HUES64 (cell line): ENCODE data around the gene UBE2C.

ENCODE experiments used
- H3K27ac ChIP-seq: 2 replicates; pipeline ENCODE4 v1.7.0; 2013; ENCODE audit warnings: low read depth, low read length, inconsistent platforms
- H3K27me3 ChIP-seq: 2 replicates; pipeline ENCODE4 v1.6.1; 2013; ENCODE audit warnings: mild to moderate bottlenecking, low read length; ENCODE audit not compliant: insufficient read depth
- H3K36me3 ChIP-seq: 2 replicates; pipeline ENCODE4 v1.6.1; 2013; ENCODE audit warnings: mild to moderate bottlenecking, low read length; ENCODE audit not compliant: insufficient read depth
- H3K4me1 ChIP-seq: 2 replicates; pipeline ENCODE4 v1.6.1; 2013; ENCODE audit warnings: mild to moderate bottlenecking, low read length, moderate library complexity; ENCODE audit not compliant: insufficient read depth
- H3K4me3 ChIP-seq: 2 replicates; pipeline ENCODE4 v1.5.1; 2013; ENCODE audit warnings: mild to moderate bottlenecking, low read length, moderate library complexity
- H3K9ac ChIP-seq: 2 replicates; pipeline ENCODE4 v1.6.1; 2013; ENCODE audit warnings: mild to moderate bottlenecking, low read depth, low read length
- H3K9me3 ChIP-seq: 2 replicates; pipeline ENCODE4 v1.6.1; 2013; ENCODE audit warnings: low read depth, low read length; ENCODE audit not compliant: insufficient read depth
- WGBS: fragments of 150-250, 120-280 bp; methylation state at CpG from one replicate; pipeline ENCODE4 v1.1.7; 2013; ENCODE audit warnings: missing lambda C conversion rate; 5-methylcytosine and 5-hydroxymethylcytosine counted together

Gene UBE2C

GRCh38 chr20:45848969-45849582 is 36.6 kb downstream of the UBE2C start:
- WGBS = 95% methylated on average over 8 of the region's 8 CpGs
- H3K27ac ChIP-seq = no peak overlapping the region
- no peak overlapping the region for H3K9ac ChIP-seq
- peaks cover 10% of the 10 kb centered on the region for H3K4me1 ChIP-seq
- no peaks in the 10 kb centered on the region for H3K9me3 ChIP-seq
- no peaks in the 10 kb centered on the region for H3K27me3 ChIP-seq
- H3K4me3 ChIP-seq = no peak overlapping the region
- H3K36me3 ChIP-seq = peaks cover 32% of the 10 kb centered on the region

- Histone ChIP-seq H3K4me3 (no peak overlapping the region), H3K4me1 (peaks cover 20% of the 10 kb centered on the region), H3K9ac (no peak overlapping the region), H3K36me3 (peaks cover 23% of the 10 kb centered on the region), H3K9me3 (no peaks in the 10 kb centered on the region), H3K27ac (no peak overlapping the region), H3K27me3 (no peaks in the 10 kb centered on the region)
- 96% methylated on average over 2 of the region's 2 CpGs for WGBS
Observed at GRCh38 chr20:45850238-45850637, 37.8 kb downstream of the UBE2C start.

DNA sequence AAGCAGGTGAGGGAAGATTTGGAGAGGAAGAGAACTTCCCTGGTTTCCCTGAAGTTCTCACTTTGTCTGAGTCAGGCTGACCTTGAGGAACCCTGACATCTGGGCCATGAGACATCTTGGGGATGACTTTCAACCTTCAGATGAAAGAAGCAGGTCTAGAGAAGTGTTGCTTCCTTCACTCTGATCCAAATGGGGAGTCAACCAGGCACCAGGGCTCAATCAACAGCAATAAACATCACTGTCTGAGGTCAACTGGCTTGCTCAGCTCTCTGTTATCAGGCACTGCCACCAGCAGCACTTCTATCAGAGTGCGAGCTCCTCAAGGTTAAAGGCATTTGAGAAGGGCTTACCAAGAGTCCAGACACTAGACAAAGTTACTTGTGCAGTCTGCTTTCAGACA is 38.5 kb downstream of the UBE2C start:
- H3K9ac ChIP-seq = no peak overlapping the region
- WGBS = 92% methylated on average over 1 of the region's 1 CpG
- H3K4me3 ChIP-seq = no peak overlapping the region
- peaks cover 20% of the 10 kb centered on the region for H3K4me1 ChIP-seq
- H3K27me3 ChIP-seq = no peaks in the 10 kb centered on the region
- H3K36me3 ChIP-seq = peaks cover 17% of the 10 kb centered on the region
- H3K27ac ChIP-seq = no peak overlapping the region
- no peaks in the 10 kb centered on the region for H3K9me3 ChIP-seq

GRCh38 chr20:45851501-45851900 is 39.1 kb downstream of the UBE2C start:
- Histone ChIP-seq H3K27ac (no peak overlapping the region), H3K4me1 (peaks cover 20% of the 10 kb centered on the region), H3K27me3 (no peaks in the 10 kb centered on the region), H3K4me3 (no peak overlapping the region), H3K9me3 (no peaks in the 10 kb centered on the region), H3K9ac (no peak overlapping the region), H3K36me3 (peaks cover 11% of the 10 kb centered on the region)

- no peaks in the 10 kb centered on the region for H3K9me3 ChIP-seq
- H3K27me3 ChIP-seq = no peaks in the 10 kb centered on the region
- H3K36me3 ChIP-seq = peaks cover 10% of the 10 kb centered on the region; the same call in 1 of the 2 replicates
- H3K27ac ChIP-seq = no peak overlapping the region; the same call in 1 of the 2 replicates
- H3K4me1 ChIP-seq = peaks cover 20% of the 10 kb centered on the region
- no peak overlapping the region for H3K9ac ChIP-seq
- 95% methylated on average over 6 of the region's 6 CpGs for WGBS
- H3K4me3 ChIP-seq = no peak overlapping the region
Observed at GRCh38 chr20:45852326-45852725, 39.9 kb downstream of the UBE2C start.

GRCh38 chr20:45853484-45853883 is 41.0 kb downstream of the UBE2C start:
- H3K27me3 ChIP-seq = no peaks in the 10 kb centered on the region
- peak overlapping the region; percentile 50 for H3K9ac ChIP-seq
- peak overlapping the region; percentile 92 for H3K27ac ChIP-seq
- H3K9me3 ChIP-seq = no peaks in the 10 kb centered on the region
- WGBS = 29% methylated on average over 1 of the region's 2 CpGs
- H3K4me1 ChIP-seq = peaks cover 26% of the 10 kb centered on the region
- H3K36me3 ChIP-seq = peaks cover 7% of the 10 kb centered on the region; the same call in 1 of the 2 replicates
- H3K4me3 ChIP-seq = peak overlapping the region; percentile 30

GRCh38 chr20:45857114-45857881 is 44.9 kb downstream of the UBE2C start, which contains the start of the genes ACOT8 and ZSWIM3:
ACOT8 (minus strand) TSS chr20:45857392; CDS start chr20:45857315, 77 bp downstream.
ZSWIM3 (plus strand) TSS chr20:45857614; CDS start chr20:45857826, 212 bp downstream.
- H3K4me1 ChIP-seq = peaks cover 28% of the 10 kb centered on the region
- peak within 1 kb of the TSS; percentile 80 for H3K27ac ChIP-seq
- no peaks in the 10 kb centered on the region for H3K9me3 ChIP-seq
- peak within 1 kb of the TSS; percentile 89 for H3K4me3 ChIP-seq
- WGBS = 1% methylated on average over 33 of the region's 36 CpGs
- no peaks in the 10 kb centered on the region for H3K27me3 ChIP-seq
- peak within 1 kb of the TSS; percentile 68 for H3K9ac ChIP-seq
- no peaks in the 10 kb centered on the region for H3K36me3 ChIP-seq

DNA sequence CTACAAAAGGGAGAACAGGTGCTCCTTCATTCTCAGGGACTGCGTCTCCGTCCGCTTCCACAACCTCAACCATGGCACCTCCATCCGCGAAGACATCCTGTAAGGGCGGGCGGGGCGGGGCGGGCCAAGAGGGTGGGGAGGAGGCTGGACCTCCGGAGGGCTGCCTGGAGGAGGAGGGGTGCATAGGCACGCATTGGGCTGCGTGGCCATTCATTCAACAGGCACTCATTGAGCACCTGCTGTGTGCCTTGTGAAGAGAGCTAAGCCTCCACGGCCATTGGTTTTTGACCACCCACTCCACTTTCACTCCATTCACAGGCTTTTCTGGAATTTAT is 45.4 kb downstream of the UBE2C start:
- peaks cover 28% of the 10 kb centered on the region for H3K4me1 ChIP-seq
- H3K27ac ChIP-seq = peak overlapping the region; percentile 80
- no peaks in the 10 kb centered on the region for H3K36me3 ChIP-seq
- H3K9me3 ChIP-seq = no peaks in the 10 kb centered on the region
- H3K4me3 ChIP-seq = peak overlapping the region; percentile 89
- 1% methylated on average over 13 of the region's 13 CpGs for WGBS
- no peaks in the 10 kb centered on the region for H3K27me3 ChIP-seq
- H3K9ac ChIP-seq = 0 out of 2 replicates have a peak overlapping the region, but pooled peaks have one; percentile 12

DNA sequence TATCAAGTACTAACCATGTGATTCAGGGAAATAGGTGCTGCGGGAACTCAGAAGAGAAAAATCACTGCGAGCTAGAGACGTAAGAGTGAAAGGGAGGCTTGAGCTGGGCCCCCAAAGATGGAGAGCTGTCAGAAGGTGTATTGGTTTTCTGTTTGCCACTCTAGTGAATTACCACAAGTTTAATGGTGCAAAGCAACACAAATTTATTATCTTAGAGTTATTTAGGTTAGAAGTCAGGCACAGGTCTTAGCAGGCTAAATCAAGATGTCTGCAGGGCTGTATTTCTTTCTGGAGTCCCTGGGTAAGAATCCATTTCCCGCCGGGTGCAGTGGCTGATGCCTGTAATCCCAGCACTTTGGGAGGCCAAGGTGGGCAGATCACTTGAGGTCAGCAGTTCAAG is 47.5 kb downstream of the UBE2C start:
- Histone ChIP-seq H3K9ac (no peak overlapping the region), H3K36me3 (no peaks in the 10 kb centered on the region), H3K27me3 (no peaks in the 10 kb centered on the region), H3K4me1 (peaks cover 11% of the 10 kb centered on the region), H3K27ac (no peak overlapping the region), H3K4me3 (no peak overlapping the region), H3K9me3 (no peaks in the 10 kb centered on the region)
- WGBS = 97% methylated on average over 5 of the region's 5 CpGs

DNA sequence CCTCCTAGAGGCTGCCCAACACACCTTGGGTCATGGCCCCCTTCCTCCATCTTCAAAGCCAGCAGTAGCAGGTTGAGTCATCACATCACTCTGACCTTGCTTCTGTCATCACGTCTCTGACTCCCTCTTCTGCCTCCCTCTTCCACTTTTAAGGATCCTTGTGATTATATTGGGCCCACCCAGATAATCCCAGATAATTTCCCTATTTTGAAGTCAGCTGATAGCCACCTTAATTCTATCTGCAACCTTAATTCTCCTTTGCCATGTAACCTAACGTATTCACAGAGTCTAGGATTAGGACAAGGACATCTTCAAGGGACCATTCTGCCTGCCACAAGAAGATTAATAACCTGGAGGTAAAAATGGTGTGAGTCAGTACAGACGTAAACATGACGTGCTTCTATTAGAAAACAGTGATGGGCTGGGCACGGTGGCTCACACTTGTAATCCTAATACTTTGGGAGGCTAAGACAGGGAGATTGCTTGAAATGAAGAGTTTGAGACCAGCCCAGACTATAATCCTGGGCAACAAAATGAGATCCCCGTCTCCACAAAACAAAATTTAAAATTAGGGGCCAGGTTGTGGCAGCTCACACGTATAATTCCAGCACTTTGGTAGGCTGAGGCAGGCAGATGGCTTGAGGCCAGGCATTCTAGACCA is 48.2 kb downstream of the UBE2C start:
- H3K9me3 ChIP-seq = no peaks in the 10 kb centered on the region
- H3K4me3 ChIP-seq = no peak overlapping the region
- no peaks in the 10 kb centered on the region for H3K27me3 ChIP-seq
- H3K36me3 ChIP-seq = no peaks in the 10 kb centered on the region
- H3K27ac ChIP-seq = no peak overlapping the region
- H3K4me1 ChIP-seq = peaks cover 8% of the 10 kb centered on the region; the same call in 1 of the 2 replicates
- no peak overlapping the region for H3K9ac ChIP-seq
- 85% methylated on average over 7 of the region's 7 CpGs for WGBS
